HG03439 (cell line): Measurements from ENCODE around the gene NR5A1.

Experiments used
- ATAC-seq: cut with Tn5 transposase; IDR thresholded peaks from one replicate; pipeline ENCODE4 v1.9.1; 2021; ENCODE audit warnings: mild to moderate bottlenecking, moderate library complexity; ENCODE audit not compliant: unreplicated experiment

Gene NR5A1

DNA sequence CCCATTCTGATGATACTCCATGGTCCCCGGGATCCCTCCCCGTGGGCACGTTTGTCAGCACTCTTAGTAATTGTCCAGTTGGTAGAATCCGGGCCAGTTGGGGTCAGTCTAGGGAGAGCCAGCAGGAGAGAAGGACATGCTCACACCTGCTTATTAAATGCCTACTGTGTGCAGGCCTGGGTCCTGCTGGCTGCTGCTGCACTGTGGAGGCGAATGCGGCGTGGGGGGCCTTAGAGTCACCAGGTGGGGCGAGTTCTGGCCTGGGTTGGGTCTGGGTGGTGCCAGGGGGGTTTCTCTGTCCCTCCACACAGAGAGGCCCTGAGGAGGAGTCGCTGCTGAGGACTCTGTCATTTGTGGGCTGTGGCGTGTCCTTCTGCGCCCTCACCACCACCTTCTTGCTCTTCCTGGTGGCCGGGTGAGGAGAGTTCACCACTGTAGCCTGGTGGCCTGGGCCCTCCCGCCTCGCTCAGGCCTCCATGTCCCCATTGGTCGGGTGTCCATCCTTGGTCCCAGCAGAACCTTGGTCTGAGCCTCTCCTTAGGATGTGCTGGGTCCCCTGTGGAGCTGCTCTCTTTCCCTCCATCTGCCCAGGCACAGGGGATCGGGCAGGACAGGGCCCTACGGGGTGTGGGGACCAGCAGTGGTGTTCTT is 39.7 kb downstream of the NR5A1 start:
- no peak for ATAC-seq

DNA sequence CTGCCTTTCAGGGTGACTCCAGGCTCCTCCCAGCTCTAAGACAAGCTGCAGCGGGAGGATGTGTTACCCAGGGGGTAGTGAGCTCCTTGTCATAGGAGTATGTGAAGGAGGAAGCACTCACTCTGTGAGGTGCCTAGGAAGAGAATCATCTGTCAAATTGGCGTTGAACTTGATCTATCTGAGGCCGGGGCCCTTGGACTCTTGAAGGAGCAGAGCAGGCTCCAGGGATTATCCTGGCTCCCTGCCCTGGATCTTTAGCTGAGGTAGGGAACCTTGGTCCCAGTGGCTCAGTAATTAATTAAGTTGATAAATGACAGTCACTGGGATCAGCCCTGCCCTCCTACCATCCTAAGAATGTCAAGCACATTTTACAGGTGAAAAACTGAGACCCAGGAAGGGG is 41.5 kb downstream of the NR5A1 start:
- ATAC-seq = no peak

DNA sequence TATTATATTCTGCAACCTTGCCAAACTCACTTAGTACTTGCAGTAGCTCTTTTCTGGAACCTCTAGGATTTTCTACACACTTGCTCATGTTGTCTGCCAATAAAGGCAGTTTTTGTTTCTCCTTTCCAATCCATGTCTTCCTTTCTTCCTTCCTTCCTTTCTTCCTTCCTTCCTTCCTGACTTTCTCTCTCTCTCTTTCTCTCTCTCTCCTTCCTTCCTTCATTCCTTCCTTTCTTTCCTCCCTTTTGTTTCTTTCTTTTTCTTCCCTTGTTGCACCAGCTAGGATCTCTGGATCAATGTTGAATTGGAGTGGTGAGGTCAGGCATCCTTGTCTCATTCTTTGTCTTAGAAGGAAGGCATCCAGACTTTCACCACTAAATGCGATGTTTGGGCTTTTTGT is 44.5 kb downstream of the NR5A1 start:
- ATAC-seq = no peak

DNA sequence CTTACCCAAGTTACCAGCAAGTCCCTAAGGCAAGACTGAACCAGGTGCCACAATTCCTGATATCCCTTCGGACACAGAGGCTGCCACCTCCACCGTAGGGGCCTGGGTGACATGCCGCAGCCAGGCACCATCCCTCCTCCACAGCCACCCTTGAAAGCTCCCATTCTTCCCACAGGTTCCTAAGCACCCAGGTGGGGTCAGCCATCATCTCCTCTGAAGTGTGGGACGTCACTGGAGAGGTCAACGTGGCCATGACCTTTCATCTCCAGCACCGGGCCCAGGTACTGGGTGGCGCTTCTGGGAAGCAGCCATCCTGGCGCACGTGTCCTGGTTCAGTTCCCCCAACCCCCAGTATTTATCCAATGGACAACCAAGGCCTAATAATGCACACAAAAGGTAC is 48.8 kb downstream of the NR5A1 start:
- ATAC-seq = no peak

DNA sequence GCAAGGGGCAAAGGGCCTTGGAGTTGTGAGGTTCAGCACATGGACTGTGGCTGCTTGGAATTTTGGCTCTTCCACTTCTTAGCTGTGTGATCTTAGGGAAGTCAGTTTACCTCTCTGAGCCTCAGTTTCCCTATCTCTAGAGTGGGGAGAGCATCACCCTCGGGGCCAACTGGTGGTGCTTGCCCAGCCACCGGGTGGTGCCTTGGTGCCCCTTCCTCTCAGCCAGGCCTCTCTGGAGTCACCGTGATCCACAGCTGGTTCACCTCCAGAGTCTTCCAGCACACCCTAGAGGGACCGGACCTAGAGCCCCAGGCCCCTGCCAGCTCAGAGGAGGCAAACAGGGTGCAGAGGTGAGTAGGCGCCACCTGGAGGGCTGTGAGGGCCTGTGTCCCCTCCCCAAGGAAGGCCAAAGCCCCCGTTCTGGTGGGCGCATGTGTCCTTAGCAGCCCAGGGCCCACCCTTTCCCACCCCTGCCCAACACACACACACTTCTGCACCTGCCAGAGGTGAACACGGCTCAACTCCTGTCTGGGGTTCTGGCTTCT is 49.2 kb downstream of the NR5A1 start:
- no peak for ATAC-seq

DNA sequence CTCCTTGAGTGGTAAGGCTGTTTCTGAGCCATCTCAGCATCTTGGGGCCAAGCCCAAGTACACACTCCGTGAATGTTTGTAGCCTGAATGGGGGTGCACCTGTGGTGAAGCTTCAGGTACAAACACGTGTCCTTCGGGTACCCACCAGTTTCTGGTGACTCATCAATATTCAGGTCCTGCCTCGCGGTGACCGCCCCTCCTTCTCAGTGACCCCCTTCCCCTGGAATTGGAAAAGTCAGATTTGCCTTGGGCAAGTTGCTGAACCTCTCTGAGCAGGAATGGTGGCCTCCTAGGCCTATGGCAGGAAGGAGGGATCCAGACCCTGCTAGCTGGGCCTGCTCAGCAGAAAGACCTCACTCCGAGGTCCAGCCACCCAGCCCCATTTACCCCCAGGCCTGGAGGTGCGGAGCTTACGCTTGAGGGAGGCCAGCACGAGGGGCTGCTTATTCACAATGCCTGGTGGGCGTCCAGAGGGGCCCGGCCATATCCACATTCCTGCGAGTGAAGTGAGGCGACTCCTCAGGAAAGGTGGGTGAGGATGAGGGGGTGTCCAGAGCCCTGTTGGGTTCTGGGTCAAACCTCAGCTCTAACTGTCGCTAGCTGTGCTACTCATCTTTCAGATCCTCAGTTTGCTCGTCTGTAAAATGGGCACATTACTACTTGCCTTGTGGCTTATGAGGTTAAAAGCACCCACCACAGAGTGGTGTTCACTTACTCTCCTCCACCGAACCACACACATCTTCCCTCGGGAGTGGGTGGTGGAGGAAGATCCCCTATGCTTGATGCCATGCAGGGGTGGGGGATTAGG is 49.9 kb downstream of the NR5A1 start:
- ATAC-seq = no peak

DNA sequence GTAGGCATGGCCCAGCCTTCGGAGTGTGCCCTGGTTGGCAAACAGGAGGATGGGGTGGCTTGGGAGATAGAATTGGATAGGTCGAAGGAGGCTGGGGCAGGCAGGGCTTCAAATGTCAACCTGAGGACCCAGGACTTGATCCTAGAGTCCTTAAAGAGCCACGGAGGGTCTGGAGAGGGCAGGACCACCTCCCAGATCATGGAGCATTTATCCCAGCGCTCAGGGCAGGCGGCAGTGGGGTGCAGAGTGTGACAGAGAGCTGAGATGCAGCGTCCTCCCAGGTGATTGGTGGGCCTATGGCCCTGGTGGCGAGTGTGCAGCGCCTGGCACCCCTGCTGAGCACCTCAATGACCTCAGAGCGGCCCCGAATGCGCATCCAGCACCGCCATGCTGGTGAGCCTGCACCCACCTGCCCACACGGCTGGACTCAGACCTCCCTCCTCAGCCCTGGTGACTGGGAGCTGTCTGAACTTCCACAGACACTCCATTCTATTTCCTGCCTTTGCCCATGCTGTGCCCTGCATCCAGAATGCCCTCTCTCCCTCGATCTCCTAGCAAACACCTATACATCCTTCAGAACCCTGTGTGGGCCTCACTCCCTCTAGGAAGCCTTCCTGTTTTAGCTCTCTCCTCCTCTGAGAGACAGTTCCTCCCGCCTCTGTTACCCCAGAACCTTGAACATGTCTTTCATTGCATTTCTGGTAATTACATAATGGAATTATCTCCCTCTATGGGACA is 50.7 kb downstream of the NR5A1 start:
- no peak for ATAC-seq

DNA sequence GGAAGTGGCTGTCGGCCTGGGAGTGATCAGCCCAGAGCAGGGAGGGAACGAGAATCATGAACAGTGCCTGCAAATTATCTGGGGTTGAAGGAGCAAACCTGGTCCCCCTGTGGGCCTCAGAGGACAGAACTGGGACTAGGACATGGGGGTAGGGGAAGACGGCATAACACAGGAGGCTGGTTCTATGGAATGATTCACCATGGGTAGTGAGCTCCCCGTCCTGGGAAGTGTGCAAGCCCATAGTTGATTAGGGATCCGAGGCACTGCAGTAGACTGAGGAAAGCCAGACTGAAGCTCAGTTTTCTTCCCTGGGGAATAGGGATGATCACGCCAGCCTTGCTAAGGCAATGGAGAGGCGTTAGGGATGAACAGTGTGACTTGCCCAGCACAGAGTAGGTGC is 51.4 kb downstream of the NR5A1 start:
- ATAC-seq = no peak

DNA sequence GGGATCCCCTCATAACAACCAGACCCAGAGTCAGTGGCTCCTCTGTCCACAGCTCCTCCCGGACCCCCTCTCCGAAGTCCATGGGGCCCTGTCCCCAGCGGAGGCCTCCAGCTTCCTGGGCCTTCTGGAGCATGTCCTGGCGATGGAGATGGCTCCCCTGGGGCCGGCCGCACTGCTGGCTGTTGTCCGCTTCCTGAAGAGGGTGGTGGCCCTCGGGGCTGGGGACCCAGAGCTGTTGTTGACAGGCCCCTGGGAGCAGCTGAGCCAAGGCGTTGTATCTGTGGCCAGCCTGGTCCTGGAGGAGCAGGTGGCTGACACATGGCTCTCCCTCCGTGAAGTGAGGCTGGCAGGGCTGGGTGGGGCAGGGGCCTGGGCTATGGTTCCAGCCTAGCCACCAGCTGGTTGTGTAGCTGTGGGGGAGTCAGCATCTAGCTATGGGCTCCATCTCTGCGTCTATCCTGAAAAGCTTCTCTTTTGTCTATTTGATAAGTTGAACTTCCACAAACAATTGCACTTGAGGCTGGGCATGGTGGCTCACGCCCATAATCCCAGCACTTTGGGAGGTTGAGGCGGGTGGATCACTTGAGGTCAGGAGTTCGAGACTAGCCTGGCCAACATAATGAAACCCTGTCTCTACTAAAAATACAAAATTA is 52.3 kb downstream of the NR5A1 start:
- ATAC-seq = no peak

DNA sequence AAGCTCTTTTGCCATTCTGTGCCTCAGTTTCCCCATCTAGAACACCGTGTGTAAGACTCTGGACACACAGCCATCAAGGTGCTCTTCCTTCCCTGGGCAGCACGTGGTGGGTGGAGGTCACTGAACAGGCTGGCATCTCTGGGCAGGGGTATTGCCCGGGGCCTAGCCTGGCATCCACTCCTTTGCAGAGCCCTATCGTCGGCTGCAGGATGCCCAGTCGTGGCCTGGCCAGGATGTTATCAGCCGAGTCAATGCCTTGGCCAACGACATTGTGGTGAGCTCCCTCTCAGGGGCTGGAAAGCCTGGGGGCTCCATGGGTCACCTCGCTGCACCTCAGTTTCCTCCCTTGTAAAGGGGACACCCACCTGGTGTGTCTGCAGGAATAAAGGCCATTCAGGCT is 52.9 kb downstream of the NR5A1 start:
- no peak for ATAC-seq

DNA sequence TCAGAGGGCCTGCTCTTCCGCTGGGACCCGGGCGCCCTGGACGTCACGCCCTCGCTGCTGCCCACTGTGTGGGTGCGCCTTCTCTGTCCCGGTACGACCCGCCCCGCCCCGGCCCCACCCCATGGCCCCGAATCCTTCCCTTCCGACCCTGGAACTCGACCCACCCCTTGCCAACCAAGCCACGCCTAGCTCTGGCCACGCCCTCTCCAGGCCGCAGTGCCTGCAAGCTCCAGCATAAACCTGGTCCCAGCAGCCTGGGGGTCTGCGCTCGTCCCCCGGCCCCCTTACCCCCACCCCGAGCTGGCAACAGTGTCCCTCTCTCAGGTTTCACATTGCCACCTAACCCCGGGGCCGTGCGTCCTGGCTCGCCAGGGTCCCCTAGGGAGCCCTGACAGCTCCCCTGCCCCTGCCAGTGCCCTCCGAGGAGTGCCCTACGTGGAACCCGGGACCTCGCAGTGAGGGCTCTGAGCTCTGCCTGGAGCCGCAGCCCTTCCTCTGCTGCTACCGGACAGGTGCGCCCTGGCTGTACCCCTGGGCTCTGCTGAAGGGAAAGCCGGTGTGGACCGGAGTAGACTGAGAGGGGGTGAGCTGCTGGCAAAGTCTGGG is 53.5 kb downstream of the NR5A1 start:
- ATAC-seq = no peak

DNA sequence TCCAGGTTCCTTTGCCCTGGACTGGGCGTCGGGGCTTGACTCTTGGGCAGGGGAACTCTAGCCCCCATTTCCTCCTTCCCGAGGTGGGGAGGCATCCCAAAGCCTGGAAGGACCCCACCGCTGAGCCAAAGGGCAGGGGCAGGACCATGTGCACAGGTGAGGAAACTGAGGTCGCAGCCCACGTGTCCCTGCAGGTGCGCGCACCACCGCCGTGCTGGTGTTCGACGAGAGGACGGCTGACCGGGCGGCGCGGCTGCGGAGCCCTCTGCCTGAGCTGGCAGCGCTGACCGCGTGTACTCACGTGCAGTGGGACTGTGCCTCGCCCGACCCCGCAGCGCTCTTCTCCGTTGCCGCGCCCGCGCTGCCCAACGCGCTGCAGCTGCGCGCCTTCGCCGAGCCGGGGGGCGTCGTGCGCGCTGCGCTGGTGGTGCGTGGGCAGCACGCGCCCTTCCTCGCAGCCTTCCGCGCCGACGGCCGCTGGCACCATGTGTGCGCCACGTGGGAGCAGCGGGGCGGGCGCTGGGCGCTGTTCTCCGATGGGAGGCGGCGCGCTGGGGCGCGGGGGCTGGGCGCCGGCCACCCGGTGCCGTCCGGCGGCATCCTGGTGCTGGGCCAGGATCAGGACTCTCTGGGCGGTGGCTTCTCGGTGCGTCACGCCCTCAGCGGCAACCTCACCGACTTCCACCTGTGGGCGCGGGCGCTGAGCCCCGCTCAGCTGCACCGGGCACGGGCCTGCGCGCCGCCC is 54.2 kb downstream of the NR5A1 start:
- no peak for ATAC-seq

DNA sequence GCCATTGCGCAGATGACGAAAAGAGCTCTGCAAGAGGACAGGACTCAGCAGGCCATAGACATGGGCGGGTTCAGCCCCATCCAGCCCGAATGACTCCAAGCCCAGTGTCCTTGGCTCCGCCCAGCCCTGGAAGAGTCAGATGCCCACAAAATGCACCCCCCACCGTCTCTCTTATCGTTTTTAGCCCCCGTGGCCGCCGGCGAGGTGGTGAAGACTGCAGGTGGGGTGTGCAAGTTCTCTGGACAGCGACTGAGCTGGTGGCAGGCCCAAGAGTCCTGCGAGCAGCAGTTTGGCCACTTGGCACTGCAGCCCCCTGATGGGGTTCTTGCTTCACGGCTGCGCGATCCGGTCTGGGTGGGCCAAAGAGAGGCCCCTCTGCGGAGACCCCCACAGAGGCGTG is 54.9 kb downstream of the NR5A1 start:
- ATAC-seq = no peak

DNA sequence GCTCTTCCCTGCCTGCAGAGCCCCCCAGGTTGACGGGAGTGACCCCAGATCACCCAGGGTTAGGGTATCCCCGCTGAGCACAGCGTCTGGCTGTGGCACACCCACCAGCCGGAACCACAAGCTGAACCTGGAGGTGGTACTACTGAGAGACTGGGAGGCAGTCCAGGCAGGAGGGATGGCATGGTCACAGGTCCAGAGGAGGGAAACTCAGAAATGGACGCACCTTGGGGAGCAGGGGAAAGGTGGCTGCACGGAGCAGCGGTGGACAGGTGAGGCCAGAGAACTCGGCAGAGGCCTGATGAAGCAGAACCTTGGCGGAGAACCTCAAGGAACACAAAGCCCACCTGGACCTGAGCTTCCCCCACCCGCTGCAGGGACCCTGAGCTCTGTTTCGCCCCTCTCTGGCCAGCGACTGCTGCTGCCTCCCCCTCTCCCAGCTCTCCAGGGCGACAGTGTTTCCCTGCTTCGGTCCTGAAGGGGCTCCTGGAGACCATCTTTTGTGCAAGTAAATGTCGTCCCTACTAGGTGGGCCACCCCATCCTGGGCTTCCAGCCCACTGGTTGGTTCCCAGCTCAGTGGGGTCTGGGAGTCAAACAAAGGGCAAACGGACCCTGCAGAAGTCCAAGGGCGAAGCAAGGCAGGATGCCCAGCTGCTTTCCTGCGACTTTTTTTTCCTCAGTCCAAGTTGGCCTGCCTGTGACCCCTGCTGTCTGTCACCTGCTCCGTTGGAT is 56.1 kb downstream of the NR5A1 start:
- no peak for ATAC-seq

DNA sequence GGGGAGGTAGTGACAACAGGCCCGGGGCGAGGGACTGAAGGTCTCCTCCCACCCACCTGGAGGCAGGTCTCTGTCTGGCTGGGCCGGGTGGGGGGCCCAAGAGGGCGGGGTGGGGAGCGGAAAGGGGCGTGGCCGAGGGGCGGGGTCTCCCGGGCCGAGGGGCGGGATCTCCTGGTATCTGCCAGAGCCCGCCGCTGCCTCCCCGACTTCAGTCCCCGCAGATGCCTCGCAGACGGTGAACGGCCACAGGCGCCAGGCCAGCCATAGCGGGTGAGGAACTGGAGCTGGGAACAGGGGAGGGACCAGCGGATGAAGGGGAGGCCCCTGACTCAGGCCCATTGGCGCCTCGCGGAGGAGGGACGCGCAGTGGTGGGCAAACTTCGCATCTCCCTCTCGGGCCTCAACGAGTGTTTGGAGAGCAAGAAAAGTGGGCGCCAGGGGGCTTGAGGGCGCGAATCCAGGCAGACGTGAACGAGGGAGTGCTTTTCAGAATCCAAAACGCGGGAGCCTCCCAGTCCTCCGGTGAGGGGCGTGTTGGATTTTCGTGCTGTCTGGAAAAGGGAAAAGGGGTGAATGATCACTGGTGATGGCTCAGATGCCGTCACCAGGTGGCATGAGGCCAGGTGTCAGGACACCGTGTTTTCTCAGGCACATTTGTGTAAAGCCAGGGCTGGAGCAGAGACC is 56.8 kb downstream of the NR5A1 start, which contains the start of gene ADGRD2:
ADGRD2 (plus strand) TSS at position 211 of the 684 bp plus-strand sequence. CDS start 1,216 bp downstream, outside the sequence.
- no peak for ATAC-seq

DNA sequence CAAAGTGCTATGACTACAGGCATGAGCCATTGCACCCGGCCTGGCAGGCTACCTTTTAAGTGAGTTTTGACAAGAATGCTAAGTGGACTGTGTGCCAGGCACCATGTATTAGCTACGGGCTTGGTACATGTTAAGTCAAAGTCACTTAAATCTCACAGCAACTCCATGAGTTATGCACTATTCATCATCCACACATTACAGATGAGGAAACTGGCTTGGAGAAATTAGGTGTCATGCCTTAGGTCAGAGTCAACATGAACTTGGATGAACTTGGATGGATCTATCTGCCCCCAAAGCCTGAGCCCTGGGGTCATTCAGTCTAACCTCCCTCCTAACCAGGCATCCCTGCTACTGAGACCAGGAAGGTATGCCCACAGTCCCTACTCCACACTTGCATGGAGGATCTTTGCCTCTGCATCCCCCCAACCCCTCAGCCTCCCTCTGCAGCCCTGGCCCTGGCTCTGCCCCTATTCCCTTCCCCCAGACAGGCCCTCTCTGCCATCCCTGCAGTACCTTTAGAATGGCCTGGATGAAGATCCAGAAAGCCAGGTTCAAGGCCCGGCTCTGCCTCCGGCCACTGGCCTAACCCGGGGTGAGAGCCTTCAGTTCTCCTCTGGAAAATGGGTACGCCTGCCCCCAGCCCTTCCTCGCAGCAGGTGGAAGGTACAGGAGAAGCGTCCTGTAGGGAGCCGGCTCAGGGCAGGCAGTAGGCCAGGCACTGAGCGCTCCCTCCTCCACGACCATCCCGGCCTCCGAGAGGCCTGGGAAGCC is 57.6 kb downstream of the NR5A1 start:
- no peak for ATAC-seq

DNA sequence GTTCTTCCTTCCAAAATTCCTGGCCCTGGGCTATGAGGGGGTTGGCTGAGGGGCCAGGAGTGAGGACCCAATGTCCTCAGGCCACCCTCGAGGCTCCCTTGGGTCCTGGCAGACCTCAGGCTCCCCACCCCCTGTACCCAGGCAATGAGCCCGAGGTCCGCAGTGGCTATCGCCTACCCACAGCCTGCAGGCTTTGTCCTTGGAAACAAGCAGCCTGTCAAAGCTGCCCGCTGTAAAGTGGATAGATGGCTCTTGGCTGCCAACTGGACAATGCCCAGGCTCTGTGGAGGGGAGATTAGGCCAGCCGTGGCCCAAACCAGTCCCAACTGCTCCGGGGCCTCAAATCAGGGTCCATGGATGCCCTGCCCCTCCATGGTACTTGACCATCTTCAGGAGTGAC is 59.2 kb downstream of the NR5A1 start:
- no peak for ATAC-seq

DNA sequence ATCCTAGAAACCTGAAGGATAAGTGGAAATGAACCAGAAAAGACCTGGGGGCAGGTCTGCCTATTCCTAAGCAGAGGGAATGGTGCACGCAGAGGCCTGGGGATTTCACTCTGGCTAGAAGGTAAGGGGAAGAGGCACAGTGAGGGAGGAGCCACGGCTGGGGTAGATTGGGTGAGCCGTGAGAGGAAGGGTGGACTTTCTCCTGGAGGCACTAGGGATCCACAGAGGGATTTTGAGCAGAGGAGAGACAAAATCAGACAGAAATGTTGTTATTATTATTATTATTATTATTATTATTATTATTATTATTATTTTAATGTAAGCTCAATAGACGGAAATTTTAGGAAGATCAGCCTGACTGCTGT is 59.9 kb downstream of the NR5A1 start:
- no peak for ATAC-seq
